ENCODE measurements around the gene BTF3L4.
A peak's percentile ranks its signal among the peaks of the same experiment; 100 is the strongest.

DNA sequence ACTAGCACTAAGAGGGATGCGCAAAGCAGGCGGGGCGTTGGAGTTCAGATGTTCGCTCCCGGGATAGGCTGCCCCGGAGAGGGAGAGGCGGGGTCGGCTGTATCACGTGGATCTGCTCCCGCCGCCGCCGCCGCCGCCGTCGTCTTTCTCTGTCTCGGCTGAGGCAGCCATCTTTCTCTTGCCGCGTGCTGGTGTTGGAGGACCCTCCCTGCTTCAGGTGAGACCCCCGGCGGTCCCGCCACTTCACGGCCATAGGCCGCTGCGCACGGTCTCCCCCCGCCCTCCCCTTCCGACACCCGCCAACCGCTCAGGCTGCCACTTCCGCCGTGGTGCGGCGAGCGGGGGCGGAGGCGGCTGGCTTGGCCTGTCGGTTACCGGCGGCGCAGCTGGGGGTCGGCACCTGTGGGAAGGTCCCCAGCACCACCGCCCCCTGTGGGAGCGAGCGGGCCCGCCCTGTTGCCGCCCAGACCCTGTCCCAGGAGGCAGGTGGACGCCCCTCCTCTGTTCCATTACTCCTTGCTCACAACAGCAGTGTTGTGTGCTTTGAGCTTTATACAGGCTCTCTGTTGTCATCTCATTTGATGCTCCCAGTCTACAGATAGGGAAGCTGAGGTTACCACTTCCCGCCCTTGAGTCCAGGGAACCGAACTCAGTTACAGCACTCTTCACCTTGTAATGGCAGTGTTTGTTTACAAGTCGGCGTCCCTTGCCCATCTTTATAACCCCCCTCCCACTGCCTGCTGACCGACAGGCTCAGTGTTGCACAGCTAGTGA, at the start of gene BTF3L4:
- TF ChIP-seq, protein P1, sequence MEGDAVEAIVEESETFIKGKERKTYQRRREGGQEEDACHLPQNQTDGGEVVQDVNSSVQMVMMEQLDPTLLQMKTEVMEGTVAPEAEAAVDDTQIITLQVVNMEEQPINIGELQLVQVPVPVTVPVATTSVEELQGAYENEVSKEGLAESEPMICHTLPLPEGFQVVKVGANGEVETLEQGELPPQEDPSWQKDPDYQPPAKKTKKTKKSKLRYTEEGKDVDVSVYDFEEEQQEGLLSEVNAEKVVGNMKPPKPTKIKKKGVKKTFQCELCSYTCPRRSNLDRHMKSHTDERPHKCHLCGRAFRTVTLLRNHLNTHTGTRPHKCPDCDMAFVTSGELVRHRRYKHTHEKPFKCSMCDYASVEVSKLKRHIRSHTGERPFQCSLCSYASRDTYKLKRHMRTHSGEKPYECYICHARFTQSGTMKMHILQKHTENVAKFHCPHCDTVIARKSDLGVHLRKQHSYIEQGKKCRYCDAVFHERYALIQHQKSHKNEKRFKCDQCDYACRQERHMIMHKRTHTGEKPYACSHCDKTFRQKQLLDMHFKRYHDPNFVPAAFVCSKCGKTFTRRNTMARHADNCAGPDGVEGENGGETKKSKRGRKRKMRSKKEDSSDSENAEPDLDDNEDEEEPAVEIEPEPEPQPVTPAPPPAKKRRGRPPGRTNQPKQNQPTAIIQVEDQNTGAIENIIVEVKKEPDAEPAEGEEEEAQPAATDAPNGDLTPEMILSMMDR (IDR thresholded peaks at IDR 0.05), result peak in 1 of 3 donors; percentile 25
- peak; percentile 70 for TF ChIP-seq POLR2A (IDR thresholded peaks at IDR 0.05)
